B cell (primary cell): ENCODE measurements around the gene LHX2. TPM values are rescaled to one million over a fixed set of nuclear protein-coding genes. Genes with fewer than 3 reads are reported as not detected.
A peak's percentile ranks its signal among the peaks of the same experiment; 100 is the strongest.

ENCODE experiments used
- ATAC-seq: fragments of 200-7000 bp; cut with Tn5 transposase; one replicate; pipeline ENCODE4 v1.10.0; 2021; ENCODE audit warnings: low read depth, mild to moderate bottlenecking, moderate number of reproducible peaks, moderate library complexity
- CTCF ChIA-PET: fragments of 350-600 bp; sonication (Branson Sonifier 250); formaldehyde crosslinking; loops from one replicate; lab custom pipeline; 2021; ENCODE audit warnings: antibody characterized with exemption, inconsistent platforms; lab: Charles Lee
- POLR2A ChIA-PET: fragments of 350-600 bp; sonication (Branson Sonifier 250); formaldehyde crosslinking; loops from one replicate; lab custom pipeline; 2021; ENCODE audit warnings: antibody characterized with exemption; lab: Charles Lee
- DNase-seq: peaks from one replicate; pipeline ENCODE4 v3.0.0; 2013
- H2AFZ ChIP-seq: 2 replicates; pipeline ENCODE4 v1.6.1; 2012; ENCODE audit warnings: mild to moderate bottlenecking, low read depth, low read length; ENCODE audit not compliant: insufficient read depth, poor library complexity, severe bottlenecking
- H3K27ac ChIP-seq, 2 donors: 1 replicate in 1 of 2; 2 replicates in 1 of 2; pipeline ENCODE4 v1.5.1; 2012 to 2013; ENCODE audit warnings: low read length in 2 of 2, mild to moderate bottlenecking in 2 of 2, moderate library complexity in 1 of 2
- H3K27me3 ChIP-seq, 4 experiments: fragments of 200-600 bp in 1 of 4; sonication (generic) in 1 of 4; replicated peaks in 1 of 4; 1 replicate in 2 of 4; 2 replicates in 2 of 4; pipeline versions ENCODE4 v1.6.1 to v1.7.0; 2013 to 2016; ENCODE audit warnings: low read length in 3 of 4, mild to moderate bottlenecking in 2 of 4, mixed read lengths in 1 of 4, moderate library complexity in 1 of 4; ENCODE audit not compliant: insufficient read depth in 4 of 4, control insufficient read depth in 3 of 4; ENCODE audit errors: control extremely low read depth in 1 of 4
- H3K36me3 ChIP-seq, 2 experiments: replicated peaks in 1 of 2; 1 replicate in 1 of 2; 2 replicates in 1 of 2; pipeline versions ENCODE4 v1.6.1 to v1.7.1; 2013; ENCODE audit warnings: low read length in 1 of 2; ENCODE audit not compliant: insufficient read depth in 2 of 2, control insufficient read depth in 1 of 2; ENCODE audit errors: control extremely low read depth in 1 of 2, extremely low read depth in 1 of 2
- H3K4me1 ChIP-seq, 2 donors: fragments of 200-600 bp in 1 of 2; sonication (generic) in 1 of 2; 1 replicate in 1 of 2; 2 replicates in 1 of 2; pipeline versions ENCODE4 v1.5.1 to v1.6.1; 2013 to 2017; ENCODE audit warnings: low read length in 2 of 2; ENCODE audit not compliant: control insufficient read depth in 2 of 2, insufficient read depth in 2 of 2
- H3K4me2 ChIP-seq: replicated peaks from 2 replicates; pipeline ENCODE3; 2012; ENCODE audit warnings: mild to moderate bottlenecking, low read depth, low read length; ENCODE audit not compliant: poor library complexity, severe bottlenecking
- H3K4me3 ChIP-seq, 5 experiments: fragments of 200-600 bp in 1 of 5; sonication (generic) in 1 of 5; 1 replicate in 3 of 5; 2 replicates in 2 of 5; pipeline versions ENCODE4 v1.5.1 to v1.7.0; 2011 to 2016; ENCODE audit warnings: low read length in 4 of 5, mild to moderate bottlenecking in 4 of 5, low read depth in 2 of 5, control low read depth in 1 of 5, moderate library complexity in 1 of 5; ENCODE audit not compliant: insufficient read depth in 1 of 5; ENCODE audit errors: control extremely low read depth in 1 of 5, extremely low read depth in 1 of 5
- H3K79me2 ChIP-seq: fragments of 200-600 bp; sonication (generic); one replicate; pipeline ENCODE4 v1.6.0; 2016; ENCODE audit warnings: low read length; ENCODE audit not compliant: control insufficient read depth, insufficient read depth
- H3K9ac ChIP-seq: fragments of 200-600 bp; sonication (generic); 2 replicates; pipeline ENCODE4 v1.6.1; 2017; ENCODE audit warnings: mild to moderate bottlenecking, low read length, moderate library complexity
- H3K9me3 ChIP-seq, 3 donors: one replicate each; pipeline versions ENCODE4 v1.6.1 to v1.7.1; 2013; ENCODE audit warnings: low read length in 2 of 3; ENCODE audit not compliant: control insufficient read depth in 2 of 3, insufficient read depth in 1 of 3; ENCODE audit errors: control extremely low read depth in 1 of 3
- H4K20me1 ChIP-seq: 2 replicates; pipeline ENCODE4 v1.6.0; 2012; ENCODE audit warnings: mild to moderate bottlenecking, low read length; ENCODE audit not compliant: insufficient read depth, control insufficient read depth, poor library complexity, severe bottlenecking
- H3K27ac Mint-ChIP-seq: one replicate; pipeline ENCODE4 v1.8.0; 2021; ENCODE audit warnings: mixed read lengths
- H3K27me3 Mint-ChIP-seq: one replicate; pipeline ENCODE4 v1.8.0; 2021; ENCODE audit warnings: mixed read lengths
- H3K4me1 Mint-ChIP-seq: one replicate; pipeline ENCODE4 v1.8.0; 2021; ENCODE audit warnings: mixed read lengths
- H3K4me3 Mint-ChIP-seq: one replicate; pipeline ENCODE4 v1.8.0; 2021; ENCODE audit warnings: mixed read lengths
- H3K9me3 Mint-ChIP-seq: one replicate; pipeline ENCODE4 v1.8.0; 2022; ENCODE audit warnings: mixed read lengths; ENCODE audit not compliant: insufficient read depth
- CTCF ChIP-seq: fragments of 200-600 bp; IDR thresholded peaks from one replicate; pipeline ENCODE4 v1.8.0; 2022; ENCODE audit warnings: antibody characterized with exemption, mild to moderate bottlenecking
- EZH2 ChIP-seq: IDR thresholded peaks from 2 replicates; pipeline ENCODE4 v1.6.1; 2012; ENCODE audit warnings: borderline replicate concordance, low read depth, mild to moderate bottlenecking, moderate library complexity, low read length; ENCODE audit not compliant: insufficient read depth, poor library complexity, severe bottlenecking
- WGBS: methylation state at CpG from one replicate; pipeline ENCODE4 v1.1.5; 2013; ENCODE audit warnings: missing lambda C conversion rate; ENCODE audit not compliant: insufficient coverage; 5-methylcytosine and 5-hydroxymethylcytosine counted together
- intact Hi-C: fragments of 100-400 bp; cut with micrococcal nuclease; formaldehyde crosslinking; loops from one replicate; pipeline ENCODE4 v1.10.0; 2022
- polyA plus RNA-seq: library from polyadenylated mRNA; depleted of rRNA; stranded (reverse); fragments of >200 nt; gene quantifications from 2 replicates; pipeline ENCODE4 v1.2.3, GENCODE V29; 2012
- total RNA-seq, 2 donors: library from RNA; stranded (reverse); fragments of 120-200 nt in 1 of 2; gene quantifications; 1 replicate in 1 of 2; 2 replicates in 1 of 2; pipeline versions ENCODE4 v1.2.3 to v1.2.4, GENCODE V29; 2013 to 2022

The LHX2 gene
- total and polyA plus RNA-seq, 2 donors (not counting 1 experiment from before 2014, with no cell fraction given): 0.66 TPM; not detected in 1

DNA sequence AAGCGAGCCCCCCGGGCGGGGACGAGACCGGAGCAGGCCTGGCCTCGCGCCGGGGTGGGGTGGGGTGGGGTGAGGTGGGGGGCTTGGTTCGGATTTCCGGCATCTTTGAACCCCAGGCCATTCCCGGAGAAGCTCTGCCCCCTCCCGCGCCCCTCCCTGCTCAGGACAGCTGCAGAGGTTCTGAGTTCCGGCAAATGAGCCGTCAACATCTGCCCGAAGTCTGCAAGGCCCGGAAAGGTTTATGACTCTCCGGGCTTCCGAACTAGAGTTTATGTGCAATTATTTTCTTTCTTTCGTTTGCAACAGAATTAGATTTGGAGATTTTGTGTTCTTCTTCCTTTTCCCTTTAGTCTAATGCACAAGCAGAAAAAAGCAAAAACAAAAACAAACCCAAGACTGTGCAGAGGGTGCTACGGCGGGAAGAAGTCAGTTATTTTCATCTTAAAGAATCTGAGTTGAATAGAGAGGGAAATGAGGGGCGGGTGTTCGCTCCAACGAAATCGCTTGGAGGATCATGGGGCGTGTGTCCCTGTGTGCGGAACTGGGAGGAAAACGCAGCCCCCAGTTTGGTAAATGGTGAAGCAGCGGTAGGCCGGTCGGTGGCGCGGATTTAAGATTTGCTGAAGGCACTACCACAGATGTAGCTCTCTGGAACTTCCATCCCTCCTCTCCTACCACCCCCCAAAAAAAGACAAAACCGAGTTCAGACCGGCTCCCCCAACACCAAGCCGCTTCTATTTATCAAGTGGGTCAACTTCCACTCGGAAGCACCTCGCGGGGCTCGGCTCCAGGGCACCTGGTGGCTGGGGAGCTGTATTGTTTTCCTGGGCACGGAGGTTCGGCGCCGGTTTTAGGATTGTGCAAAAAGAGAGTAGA, 4.8 kb downstream of the LHX2 start:
- TF ChIP-seq CTCF (no peak), EZH2 (peak; percentile 83)
- CTCF ChIA-PET: no interaction called here
- DNase-seq (peak; percentile 61), ATAC-seq (no peak)
- H3K4me3 Mint-ChIP-seq: peak overlapping the region; percentile 82
- H2AFZ ChIP-seq: no peak overlapping the region
- H3K9me3 ChIP-seq: peaks cover 2 to 84% (median 11%) of the 10 kb centered on the region in 3 donors
- H3K27me3 Mint-ChIP-seq: peaks cover 59% of the 10 kb centered on the region
- POLR2A ChIA-PET: no interaction called here
- H3K27ac ChIP-seq: no peak overlapping the region
- H3K4me2 ChIP-seq: peak overlapping the region; percentile 68
- peaks cover 0 to 96% (median 83%) of the 10 kb centered on the region in 4 experiments for H3K27me3 ChIP-seq
- H4K20me1 ChIP-seq: no peaks in the 10 kb centered on the region
- no peaks in the 10 kb centered on the region for H3K79me2 ChIP-seq
- peaks cover 49% of the 10 kb centered on the region for H3K4me1 Mint-ChIP-seq
- peak overlapping the region; percentile 43 for H3K9ac ChIP-seq
- H3K4me1 ChIP-seq: peaks cover 67 to 92% of the 10 kb centered on the region in 2 donors
- peak overlapping the region; percentile 85 for H3K27ac Mint-ChIP-seq
- intact Hi-C loops: no loop called here
- H3K9me3 Mint-ChIP-seq: no peaks in the 10 kb centered on the region
- H3K36me3 ChIP-seq: no peaks in the 10 kb centered on the region
- peak overlapping the region in 1 of 5 experiments; percentile 34 for H3K4me3 ChIP-seq
- WGBS: 8% methylated on average over 26 of the region's 45 CpGs
